IPS DF 4.7 (cell line): ENCODE results near the gene CNTN1.
"Not testable (repeated sequence)": the region's sequence is repeated elsewhere in the genome, so short reads cannot be mapped to it uniquely, and the experiment has no call there.

ENCODE experiments used
- DNase-seq: peaks from one replicate; pipeline ENCODE4 v3.0.0-alpha.2; 2013; ENCODE audit warnings: low spot score; ENCODE audit errors: extremely low read depth

Gene CNTN1

DNA sequence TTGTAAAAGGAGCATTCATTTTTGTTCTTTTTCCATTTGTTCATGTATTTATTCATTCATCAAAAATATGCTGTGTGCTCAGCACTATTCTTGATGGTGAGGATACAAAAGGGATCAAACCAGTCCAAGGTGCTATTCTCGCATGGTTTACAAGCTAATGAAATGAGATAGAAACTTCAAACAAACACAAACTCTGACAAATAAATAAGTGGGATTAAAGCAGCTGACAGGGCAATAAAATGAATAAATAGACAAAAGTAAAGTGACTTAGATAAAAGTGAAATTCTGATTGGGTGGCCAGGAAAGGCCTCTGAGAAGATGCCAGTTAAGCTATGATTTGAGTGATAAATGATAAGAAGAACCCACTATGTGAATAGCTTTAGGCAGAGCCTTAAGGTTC is 333.9 kb downstream of the CNTN1 start:
- DNase-seq, result no peak

DNA sequence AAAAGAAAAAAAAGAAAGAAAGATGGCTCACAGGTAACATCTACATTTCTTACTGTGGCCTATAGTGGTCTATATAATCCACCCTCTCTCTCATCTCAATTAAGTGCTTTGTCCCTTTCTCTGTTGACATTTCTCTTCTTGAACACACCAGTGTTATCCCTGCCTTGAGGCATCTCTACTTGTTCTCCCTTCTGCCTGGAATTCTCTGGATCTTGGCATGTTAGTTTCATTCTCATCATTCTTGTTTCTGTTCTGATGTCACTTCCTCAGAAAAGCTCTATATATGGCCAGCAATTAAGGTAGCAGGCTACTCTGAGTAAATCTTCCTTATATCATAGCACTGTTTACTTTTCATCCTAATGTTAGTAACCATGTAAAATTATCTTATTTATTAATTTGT is 340.1 kb downstream of the CNTN1 start:
- DNase-seq, result no peak

DNA sequence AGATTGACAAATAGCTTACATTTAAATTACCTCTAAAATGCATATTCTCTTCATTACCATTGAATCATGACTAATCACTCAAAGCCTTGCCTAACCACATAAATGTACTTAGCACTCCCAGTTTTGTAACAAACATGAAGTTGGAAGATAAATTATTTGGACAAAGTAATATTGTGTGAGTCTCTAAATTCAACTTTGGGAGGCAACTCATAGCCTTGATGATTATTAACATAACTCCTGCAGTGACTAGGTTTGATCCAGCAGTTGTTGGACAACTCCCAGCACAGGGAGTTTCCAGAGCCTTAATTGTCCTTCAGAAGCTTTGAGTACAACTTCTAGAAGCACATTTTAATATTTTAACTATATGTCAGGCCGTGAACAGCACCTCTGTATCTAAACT is 342.4 kb downstream of the CNTN1 start:
- no peak for DNase-seq

DNA sequence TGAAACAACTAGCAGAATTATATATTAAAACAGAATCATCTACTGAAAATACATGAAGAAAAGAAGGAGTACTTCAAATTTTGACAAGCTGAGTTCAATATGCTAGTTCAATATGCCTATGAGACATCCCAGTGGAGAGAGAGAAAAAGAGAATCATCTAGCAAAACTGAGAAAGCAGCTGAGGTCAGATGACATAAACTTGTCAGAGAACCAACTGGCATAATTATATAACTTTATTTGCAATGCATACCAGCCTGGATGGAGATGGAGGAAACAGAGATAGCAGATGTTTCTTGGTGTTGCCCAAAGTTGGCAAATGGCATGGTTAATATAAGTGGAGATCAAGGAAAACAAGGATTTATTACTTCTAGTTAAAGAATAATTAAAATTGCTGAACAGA is 347.2 kb downstream of the CNTN1 start:
- no peak for DNase-seq

DNA sequence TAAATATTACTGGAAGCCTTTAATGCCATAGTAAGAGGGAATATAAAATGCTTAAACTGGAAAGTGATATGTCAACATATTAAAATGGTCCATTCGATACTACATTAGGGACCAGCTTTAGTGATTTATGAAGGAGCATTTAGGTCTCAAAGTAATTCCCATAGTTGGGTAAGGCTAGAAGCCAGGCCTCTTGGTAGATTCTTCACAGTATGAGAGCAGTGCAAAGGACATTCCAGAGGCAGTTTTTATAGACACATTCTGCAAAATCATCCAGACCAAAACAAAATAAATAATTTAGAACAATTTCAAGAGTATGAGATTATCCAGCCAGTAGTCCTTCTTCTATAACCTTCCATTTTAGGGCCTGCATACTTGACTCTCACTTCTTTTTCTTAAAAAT is 353.3 kb downstream of the CNTN1 start:
- no peak for DNase-seq

DNA sequence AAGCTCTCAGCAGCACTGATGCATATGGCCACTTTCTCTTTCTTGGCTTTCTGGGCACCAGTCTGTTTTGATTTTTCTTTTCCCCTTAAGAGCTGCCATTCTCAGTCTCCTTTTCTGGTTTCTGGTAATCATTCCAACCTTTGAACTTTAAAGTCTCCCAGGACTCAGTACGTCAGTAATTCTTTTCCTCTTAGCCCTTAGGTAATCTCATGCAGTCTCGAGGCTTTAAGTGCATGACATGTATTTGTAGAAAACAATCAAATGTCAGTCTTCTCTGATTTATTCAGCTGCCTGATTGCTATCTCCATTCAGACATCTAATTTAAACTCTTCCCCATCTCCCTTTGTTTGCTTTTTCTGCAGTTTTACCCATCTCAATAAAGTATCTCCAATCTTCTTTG is 356.8 kb downstream of the CNTN1 start:
- no peak for DNase-seq

DNA sequence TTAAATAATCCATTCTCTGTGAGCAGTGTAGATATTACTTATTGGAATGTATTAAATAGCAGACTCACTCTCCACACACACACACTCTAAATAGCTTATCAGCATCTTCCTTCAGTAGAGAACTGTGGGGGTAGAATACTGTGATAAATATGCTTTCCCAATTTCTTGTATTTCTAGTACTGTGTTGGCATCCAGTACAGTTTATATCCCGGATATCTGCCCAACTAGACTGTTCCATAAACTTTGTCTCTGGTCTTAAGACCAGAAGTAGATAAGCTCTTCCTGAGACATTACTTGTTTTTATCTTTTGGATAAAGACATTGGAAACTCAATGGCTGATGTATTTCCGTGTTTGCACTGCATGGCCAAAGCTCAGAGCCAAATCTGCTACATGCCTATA is 359.7 kb downstream of the CNTN1 start:
- DNase-seq, result no peak

DNA sequence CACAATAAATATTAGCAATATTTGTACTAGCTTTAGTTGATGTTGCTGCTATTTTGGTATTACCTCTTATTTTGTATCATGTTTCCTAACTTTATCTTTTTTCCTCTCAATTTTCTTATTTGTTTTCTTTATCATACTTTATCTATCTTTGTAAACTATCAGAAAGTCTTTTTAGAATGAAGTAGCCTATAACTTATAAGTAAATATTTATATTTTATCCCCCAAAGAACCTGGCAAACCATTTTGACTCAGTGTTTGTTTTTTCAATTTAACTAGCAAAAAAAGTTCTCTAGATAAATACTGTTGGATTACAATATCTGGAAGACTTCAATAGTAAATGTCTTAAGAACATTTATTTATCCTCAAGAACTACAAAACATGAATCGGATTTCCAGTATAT is 360.2 kb downstream of the CNTN1 start:
- DNase-seq, result no peak

DNA sequence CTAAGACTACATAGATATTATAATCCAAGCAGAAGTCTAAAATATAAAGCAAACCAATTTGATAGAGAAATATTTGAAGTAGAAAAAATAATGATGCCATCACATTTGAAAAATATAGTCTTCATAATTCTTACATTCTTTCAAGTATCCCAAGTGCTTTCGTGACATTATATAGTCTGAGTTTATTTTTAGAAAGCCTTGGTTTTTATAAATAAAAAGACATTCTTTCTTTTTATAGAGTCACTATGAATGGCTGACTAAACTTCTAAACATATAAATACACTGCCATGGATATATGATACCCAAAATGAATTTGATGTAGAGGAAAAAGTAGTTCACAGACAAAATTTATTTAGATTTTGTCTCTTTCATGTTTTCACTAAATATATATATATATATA is 360.8 kb downstream of the CNTN1 start:
- DNase-seq, result no peak

DNA sequence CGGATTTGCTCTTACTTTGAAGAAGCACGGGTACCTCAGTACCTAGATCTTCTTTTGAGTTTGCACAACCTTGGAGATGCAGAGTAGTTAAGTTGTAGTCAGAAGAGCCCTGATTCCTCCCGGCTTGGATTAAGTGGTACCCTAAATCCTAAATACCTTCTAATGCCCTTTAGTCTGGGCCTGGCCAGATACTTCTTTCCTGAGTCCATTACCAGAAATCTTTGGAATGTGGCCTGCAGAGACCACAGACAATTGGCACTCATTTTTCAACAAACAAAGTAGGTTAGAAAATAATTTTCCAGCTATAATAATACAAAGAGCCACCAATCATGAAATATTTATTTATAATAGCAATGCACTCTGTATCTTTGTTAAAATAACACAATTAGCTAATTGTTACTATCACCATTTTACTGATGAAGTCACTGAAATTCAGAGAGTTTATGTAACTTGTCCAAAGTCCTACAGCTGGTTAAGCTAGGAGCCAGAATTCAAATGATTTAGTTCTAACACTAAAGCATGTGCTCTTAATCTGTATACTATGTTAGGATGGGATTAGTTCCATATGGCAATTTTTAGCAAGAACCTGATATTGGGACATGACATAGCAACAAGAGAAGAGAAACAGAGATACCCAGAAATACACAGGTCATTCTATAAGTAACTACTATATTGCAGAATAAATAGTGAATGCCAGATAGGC is 363.8 kb downstream of the CNTN1 start:
- DNase-seq, result no peak

DNA sequence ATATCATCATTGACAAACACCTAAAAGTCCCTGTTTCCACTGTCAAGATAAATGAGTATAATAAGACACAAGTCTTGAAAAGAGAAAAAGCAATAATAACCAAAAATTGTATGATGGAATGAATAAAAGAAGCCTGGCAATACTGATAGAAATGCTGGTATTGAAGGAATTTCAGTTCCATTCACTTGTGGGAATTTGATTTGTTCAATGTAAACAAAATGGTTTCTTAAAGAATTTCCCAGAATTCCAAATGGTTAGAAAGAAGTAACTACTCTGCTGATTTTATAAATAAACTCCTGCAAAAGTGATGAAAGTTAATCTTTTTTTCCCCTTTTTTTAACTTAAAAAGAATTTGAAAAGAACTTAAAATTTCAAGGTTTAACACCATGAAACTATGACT is 366.0 kb downstream of the CNTN1 start:
- DNase-seq, result no peak

DNA sequence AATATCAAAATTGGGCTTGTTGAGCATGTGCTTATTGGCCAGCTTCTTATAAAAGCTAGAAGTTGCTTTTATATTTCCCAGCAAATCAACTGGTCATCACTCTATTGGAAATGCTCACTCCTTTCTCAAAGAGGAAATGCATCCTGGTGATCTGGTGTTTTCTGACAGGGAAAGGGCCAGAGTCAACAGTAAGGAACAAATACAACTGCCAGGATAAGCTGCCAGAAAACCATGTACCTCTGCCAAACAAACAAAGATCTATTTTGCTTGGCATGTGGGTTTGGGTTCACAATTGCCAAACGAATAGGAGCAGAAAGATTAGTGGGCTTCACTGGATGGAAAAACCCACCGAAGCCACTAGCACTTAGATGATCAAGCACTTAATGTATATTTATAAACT is 369.0 kb downstream of the CNTN1 start:
- no peak for DNase-seq

DNA sequence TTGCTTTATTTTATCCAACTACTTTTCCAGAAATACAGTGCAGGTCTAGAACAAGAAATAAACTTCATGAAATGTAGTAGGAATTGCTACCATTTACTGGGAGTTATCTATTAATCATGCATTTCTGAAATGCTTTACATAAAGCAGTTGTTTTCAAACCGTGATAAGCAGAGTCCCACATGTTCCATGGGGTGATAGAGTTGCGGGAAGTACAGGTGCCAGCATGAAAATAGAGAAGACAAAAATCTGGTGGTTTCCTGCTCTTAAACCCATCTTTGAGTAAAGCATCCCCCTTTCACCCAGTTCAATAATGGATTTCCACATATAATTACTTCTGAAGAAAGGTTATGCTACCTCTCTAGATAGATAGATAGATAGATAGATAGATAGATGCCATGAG is 372.2 kb downstream of the CNTN1 start:
- DNase-seq, result no peak

DNA sequence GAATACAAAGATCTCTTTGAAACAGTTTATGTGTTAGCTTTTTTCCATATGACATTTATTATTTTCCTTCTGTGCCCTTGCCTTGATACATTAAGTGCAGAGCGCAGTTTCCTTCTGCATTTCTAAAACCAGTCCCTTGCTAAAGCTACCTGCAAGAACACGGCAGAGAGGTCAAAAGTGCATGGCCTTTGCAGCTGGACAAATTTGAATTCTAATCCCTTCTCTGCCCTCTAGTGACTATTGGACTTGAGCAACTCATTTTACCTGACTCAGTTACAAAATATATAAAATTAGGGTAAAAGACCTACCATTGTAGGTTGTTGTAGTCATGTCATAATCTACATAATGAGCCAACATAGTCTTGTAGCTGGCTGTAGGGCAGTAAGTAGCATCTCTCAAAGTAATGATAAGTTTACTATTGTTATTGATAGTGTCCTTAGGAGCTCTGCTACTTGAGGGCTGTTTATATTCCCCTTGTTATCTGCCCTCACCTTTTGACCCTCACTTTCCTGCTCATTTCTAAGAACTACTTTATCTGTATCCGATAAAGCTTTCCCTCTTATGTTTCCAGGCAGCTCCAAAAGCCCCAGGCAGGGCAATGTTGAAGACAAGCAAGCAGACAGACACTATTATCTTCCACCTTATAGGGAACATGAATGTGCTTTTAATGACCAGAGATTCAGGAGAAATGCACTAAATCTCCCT is 375.9 kb downstream of the CNTN1 start:
- no peak for DNase-seq

DNA sequence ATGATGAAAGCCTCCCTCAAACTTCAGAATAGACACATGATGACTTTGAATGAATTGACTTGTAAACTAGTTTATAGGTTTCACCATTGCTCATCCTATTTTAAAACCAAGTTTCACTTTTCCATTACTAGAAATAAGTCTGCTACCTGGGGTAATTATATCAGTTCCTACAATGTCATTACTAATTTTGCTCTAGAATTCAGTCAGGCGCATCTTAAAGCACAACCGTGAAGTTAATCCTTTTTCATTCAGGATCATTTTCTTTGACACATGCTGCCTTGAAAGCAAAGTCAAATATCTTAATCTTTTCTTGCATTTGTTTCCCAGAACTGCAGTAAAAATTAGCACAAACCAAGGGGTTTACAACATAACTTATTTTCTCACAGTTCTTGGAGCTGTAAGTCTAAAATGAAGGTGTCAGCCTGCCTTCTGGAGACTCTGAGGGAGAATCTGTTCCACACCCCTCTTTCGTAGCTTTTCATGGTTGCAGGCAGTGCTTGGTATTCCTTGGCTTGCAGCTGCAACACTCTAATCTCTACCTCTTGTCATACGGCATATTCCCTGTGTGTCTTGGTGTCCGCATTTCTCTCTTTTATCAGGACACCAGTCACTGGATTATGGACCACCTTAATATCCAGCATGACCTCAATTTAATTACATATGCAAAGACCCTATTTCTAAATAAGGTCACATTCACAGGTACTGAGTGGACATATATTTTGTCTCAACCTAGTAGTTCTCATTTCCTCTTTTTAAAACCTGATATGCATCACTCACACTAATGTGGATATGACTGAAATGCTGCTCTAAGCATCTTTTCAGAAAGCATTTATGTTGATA is 381.6 kb downstream of the CNTN1 start:
- DNase-seq, result no peak

DNA sequence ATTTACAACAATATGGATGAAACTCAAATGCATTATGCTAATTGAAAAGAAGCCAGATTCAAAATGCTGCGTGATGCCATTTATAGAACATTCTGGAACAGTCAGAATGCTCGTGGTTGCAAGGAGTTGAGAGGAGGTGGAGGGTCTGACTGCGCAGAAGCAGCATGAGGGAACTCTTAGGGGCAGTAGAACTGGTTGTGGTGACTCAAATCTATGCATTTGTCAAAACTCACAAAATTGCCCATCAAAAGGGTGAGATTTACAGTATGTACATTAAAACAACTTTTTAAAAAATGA is 382.2 kb downstream of the CNTN1 start:
- DNase-seq, result no peak

DNA sequence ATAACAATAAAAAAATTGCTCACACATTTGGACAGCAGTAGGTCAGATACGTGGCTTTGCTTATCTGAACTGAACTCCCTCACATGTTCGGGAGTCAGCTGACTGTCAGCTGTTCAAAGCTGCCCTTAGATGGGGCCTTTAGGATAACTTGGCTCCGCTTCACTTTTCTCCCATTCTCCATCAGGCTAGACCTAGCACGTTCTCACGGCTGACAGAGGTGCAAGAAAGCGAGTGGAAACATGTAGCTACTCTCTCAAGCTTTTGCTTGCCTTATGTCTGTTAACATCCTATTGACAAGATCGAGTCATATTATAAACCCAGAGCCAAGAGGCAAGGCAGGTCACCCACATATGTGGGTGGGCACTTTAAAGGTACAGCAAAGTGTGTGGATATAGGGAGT is 383.9 kb downstream of the CNTN1 start:
- DNase-seq, result no peak

DNA sequence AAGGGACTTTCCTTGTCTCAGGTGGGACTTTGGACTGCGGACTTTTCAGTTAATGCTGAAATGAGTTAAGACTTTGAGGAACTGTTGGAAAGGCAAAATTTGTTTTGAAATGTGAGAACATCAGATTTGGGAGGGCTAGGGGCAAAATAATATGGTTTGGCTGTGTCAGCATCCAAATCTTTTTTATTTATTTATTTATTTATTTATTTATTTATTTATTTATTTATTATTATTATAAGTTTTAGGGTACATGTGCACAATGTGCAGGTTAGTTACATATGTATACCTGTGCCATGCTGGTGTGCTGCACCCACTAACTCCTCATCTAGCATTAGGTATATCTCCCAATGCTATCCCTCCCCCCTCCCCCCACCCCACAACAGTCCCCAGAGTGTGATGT is 389.0 kb downstream of the CNTN1 start:
- not testable (repeated sequence) for DNase-seq

DNA sequence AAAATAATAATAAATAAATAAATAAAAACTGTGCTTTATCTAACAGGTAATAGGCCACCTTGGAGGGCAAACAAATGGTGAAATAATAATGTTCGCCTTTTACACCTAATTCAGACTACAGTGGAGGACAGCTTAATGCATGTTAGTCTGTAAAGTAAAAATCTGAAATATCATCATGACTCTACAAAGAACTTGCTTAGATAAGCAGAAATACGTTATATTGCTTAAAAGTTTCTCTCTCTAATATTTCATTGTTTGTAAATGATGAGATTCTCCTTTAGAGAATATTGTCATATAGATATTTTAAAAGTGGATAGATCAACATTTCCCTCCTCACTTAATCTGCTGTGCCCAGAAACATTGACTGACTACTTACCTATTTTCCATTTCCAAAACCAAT is 397.2 kb downstream of the CNTN1 start:
- no peak for DNase-seq

DNA sequence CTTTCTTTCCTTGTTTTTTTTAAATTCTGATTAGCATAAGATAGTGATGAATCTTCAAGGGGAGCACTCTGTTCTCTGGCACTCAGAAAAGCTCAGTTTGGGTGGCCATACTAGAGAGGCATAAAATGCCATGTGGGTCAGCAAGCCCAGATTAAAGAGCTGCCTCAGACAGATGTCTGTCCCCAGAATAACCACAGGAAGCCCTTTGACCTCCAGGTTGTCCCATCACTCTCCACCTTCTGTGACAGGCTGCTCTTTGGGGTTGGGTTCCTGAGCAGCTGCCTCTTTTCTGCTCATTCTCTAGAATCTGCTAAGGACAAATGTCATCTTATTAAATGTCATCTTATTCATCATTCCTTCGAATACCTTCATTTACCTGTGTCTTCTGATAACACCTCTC is 399.9 kb downstream of the CNTN1 start:
- DNase-seq, result no peak

DNA sequence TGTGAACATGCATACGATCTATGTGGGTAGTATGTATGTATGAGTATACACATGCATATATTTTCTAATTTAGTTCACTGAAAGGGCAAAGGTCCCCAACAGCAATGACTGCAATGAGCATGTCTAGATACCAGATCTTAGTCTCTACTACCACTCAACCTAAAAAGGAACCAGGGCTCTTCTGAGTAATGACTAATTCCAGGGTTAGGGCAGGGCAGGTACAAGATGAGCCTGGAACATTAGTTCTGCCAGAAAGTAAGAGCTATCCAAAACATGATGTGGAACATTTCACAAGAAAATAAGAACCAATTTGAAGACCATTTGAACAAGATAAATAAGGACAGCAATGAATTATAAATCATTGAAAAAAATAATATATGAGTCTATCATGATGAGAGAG is 404.6 kb downstream of the CNTN1 start:
- no peak for DNase-seq

DNA sequence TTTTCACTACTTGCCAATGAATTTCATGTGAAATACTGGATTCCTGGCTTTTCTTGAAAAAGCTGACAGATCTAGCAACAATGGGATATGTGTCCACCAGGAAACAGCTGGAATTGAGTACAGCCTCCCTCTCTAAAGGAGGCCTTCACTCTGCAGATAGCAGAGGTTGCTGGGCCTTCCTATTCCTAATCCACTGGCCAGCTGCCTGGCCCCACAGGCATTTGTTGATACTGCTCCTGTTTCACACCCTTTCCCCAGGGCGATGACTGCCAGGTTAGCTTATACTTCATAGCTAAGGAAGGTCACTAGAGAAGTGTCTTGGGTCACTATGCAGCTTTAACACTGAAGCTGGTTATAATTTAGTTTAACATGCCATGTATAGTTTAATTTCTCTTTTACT is 408.3 kb downstream of the CNTN1 start:
- DNase-seq, result no peak

DNA sequence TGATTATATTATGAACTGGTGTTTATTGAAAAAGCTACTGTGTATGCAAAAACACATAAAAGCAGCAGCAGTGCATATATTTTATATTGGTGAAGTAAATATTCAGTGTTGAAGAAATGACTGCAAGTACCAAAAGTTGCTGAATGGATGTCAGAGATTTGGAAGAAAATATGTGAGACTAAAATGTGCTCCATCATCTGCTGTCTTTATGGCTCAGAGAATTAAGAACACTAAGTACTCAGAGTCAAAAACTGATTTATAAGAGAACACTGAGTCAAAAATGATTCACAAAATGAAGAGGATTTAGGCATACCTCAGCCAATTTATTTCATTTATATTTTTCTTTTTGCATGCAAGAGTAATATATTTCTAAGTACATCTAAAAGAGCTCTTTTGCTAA is 409.6 kb downstream of the CNTN1 start:
- DNase-seq, result no peak
